Effector CD4-positive, alpha-beta T cell (primary cell): ENCODE measurements around the gene RAPGEF2.
"Not testable (repeated sequence)": the region's sequence is repeated elsewhere in the genome, so short reads cannot be mapped to it uniquely, and the experiment has no call there.

Source experiments
- DNase-seq: peaks from one replicate; pipeline ENCODE4 v3.0.0-alpha.2; 2020

The RAPGEF2 gene

GRCh38 chr4:159284113-159284512 is 181.2 kb downstream of the RAPGEF2 start:
- no peak for DNase-seq

- DNase-seq: no peak
These were observed 181.9 kb downstream of the RAPGEF2 start for GRCh38 chr4:159284733-159285132.

DNA sequence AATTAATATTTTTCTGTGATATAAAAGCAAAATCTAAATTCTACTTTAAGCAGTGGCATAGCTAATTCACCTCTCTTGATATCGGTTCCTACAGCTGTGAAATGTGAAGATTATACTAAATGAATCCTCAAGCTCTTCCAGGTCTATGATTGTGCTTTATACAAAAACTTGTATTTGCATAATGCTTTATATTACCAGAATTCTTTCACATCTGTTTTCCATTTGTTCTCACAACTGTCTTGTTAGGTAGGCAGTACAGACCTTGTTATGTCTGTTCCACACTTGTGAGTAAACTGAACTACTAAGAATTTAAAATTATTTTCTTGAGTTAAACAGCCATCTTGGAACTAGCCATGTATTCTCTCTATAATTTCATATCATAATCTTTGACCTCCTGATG is 184.9 kb downstream of the RAPGEF2 start:
- no peak for DNase-seq

- no peak for DNase-seq
These were observed 186.8 kb downstream of the RAPGEF2 start for GRCh38 chr4:159289682-159290081.

- no peak for DNase-seq
These were observed 187.6 kb downstream of the RAPGEF2 start for GRCh38 chr4:159290321-159291030.

DNA sequence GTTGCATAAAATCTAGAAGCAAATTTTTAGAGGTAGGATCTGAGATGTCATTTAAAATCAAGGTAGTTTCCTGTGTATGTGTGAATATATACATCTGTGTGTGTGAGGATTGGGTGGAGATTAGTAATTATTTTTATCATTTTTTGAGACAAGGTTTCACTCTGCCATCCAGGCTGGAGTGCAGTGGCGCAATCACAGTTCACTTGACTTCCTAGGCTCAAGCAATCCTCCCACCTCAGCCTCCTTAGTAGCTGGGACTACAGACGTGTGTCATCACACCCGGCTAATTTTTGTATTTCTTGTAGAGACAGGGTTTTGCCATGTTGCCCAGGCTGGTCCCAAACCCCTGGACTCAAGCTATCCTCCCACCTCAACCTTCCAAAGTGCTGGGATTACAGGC is 188.3 kb downstream of the RAPGEF2 start:
- DNase-seq: no peak

GRCh38 chr4:159292137-159292896 is 189.4 kb downstream of the RAPGEF2 start:
- DNase-seq: no peak

DNA sequence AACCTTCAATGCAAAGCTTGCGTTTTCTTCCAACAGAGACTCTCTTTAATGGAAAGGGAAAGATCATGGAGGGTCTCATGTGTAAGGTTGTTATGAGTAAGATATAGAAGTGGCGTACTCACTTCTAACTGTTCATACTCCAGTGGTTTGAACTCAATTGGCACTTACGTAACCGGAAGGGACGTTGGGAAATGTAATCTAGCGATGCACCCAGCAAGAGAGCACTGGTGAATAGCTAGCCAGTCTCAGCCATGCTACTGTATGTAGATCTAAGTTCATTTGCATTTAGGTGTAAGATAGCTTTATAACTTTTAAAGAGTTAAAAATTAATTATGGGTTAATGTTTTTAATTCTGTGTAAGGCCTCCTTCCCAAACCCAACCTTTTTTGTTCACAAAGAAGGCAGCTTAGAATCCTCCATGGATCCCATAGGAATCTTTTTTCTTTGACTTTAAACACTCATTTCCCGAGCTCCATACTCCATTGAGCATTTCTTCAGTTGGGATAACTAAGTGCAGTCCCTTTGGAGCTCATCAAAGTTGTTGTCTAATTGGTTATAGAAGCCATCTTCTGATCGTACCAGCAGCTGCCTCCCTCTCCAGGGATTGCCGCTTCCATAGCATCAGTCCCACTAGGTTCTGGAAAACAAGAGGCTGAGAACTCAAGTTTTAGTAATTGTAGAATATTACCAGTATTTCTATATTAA is 191.1 kb downstream of the RAPGEF2 start:
- no peak for DNase-seq

DNA sequence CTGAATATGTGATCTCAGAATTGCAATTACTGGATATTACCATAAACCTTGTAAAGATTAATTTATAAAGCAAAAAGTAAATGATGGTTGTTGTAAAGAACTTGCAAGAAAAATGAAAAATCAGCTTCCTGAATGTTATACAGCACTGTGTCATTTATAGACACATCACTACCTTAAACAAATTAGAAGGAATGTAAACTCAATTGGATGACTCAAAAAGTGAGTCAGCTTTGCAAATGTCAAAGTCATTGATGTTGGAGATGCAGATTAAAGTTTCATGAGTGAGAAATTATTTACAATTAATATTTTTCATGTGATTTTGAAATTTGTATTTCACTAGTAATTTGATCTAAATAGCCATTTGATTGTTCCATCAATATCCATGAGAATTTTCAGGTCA is 193.2 kb downstream of the RAPGEF2 start:
- DNase-seq: no peak

DNA sequence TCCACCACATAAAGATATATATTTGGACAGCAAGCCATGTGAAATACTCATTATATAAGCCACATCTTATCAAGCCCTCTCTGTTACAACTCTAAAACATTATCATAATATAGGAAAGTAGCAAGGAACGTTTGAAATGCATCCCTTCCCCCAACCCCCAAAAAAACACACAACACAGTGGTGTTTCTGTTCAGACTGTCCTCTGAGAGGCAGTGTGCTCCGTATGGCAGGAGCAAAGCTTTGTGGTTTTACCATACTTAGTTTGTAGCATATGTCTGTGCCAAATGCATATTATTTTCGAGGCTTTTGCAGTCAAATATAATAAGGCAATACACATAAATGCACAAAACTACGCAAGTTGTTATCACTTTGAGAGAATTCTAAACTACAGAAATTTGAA is 194.2 kb downstream of the RAPGEF2 start:
- no peak for DNase-seq

GRCh38 chr4:159298502-159298901 is 195.6 kb downstream of the RAPGEF2 start:
- no peak for DNase-seq

- no peak for DNase-seq
These were observed 200.6 kb downstream of the RAPGEF2 start for GRCh38 chr4:159303435-159303834.

GRCh38 chr4:159305129-159305528 is 202.2 kb downstream of the RAPGEF2 start:
- DNase-seq: no peak

DNA sequence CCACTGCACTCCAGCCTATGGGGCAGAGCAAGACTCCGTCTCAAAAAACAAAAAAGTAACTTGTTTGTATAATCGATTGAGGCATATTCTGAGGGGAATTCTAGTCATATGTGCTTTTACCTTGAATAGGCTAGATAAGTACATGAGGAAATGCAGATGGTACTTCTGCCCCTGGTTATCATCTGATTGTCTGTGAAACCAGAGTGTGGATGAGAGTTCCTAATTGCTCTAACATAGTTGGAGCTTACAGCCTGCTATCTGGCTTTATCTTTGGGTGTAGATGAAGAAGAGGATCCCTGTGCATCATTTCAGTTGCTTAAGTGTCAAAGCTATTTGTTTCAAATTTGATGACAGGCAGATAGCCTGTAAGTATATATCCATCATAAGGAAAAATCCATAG is 205.1 kb downstream of the RAPGEF2 start:
- DNase-seq: no peak

- no peak for DNase-seq
These were observed 205.9 kb downstream of the RAPGEF2 start for GRCh38 chr4:159308566-159309340.

DNA sequence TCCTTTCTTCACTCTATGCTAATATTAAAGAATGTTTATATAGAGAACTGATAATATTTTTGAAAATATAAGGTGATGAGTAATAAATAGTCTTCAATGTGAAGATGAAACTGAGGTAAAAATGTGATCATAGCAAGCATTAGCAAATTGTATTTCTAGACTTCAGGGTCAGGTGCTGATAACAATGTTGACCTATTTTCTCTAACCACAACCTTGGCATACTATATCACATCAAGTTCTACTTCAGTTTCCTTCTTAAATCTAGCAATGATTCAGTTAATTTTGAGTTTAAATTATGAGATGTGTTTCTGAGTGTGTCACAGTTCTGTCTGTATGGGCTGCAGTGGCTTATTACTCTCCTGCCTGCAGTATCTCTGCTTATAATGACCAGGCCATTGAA is 209.4 kb downstream of the RAPGEF2 start:
- DNase-seq: no peak

DNA sequence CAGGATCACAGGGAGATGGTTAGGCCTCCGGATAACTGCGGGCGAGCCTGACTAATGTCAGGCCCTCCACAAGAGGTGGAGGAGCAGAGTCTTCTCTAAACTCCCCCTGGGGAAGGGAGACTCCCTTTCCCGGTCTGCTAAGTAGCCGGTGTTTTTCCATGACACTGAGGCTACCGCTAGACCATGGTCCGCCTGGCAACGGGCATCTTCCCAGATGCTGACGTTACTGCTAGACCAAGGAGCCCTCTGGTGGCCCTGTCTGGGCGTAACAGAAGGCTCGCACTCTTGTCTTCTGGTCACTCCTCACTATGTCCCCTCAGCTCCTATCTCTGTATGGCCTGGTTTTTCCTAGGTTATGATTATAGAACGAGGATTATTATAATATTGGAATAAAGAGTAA is 213.0 kb downstream of the RAPGEF2 start:
- not testable (repeated sequence) for DNase-seq

DNA sequence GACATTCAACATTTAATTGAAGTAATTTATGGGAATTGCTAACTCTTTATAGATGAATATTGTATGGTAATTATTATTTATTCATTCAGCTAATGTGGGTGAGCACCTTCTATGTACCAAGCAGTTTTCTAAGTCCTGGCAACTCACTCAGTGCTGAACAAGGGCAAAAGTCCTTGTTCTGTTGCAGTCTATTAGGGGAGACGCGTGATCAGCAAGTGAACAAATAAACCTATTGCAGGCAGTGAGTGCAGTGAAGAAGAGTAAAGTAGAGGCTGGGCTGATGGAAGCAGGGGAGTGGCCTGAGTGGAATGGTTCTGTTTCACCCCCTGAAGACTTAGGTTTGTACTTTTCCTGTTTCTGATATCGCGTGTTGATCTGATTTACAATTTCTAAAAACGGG is 214.3 kb downstream of the RAPGEF2 start:
- no peak for DNase-seq

DNA sequence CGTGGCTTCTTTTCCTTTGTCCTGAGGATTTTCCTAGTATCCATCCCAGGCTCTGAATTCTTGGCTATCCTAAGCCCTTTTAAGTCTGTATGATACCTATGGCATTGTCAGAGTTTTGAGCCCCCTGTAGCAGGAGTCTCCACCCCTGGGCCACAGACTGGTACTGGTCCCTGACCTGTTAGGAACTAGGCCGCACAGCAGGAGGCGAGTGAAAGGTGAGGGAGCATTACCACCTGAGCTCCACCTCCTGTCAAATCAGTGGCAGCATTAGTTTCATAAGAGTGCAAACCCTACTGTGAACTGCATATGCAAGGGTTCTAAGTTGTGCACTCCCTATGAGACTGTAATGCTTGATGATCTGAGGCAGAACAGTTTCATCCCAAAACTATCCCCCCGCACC is 216.1 kb downstream of the RAPGEF2 start:
- no peak for DNase-seq

DNA sequence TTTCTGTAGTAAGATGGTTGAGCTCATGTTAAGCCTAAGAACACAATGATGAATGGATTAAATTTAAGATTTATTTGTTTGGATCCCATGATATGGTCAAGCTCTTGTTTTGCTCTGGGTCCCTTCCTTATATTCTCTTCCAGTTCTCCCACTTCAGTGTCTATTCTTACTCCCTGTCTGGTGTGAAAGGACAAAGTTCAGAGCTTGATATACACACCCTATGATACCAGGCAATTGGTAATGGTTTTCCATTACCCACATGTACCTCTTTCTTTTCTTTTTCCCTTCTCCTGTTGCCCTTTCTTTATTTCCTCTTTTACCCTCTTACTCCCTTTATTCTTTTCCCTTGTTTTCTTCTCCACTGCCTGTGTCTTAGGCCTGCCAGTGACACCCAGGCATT is 223.6 kb downstream of the RAPGEF2 start:
- DNase-seq: no peak

GRCh38 chr4:159328766-159329165 is 225.9 kb downstream of the RAPGEF2 start:
- no peak for DNase-seq

- no peak for DNase-seq
These were observed 231.6 kb downstream of the RAPGEF2 start for GRCh38 chr4:159334461-159334860.

DNA sequence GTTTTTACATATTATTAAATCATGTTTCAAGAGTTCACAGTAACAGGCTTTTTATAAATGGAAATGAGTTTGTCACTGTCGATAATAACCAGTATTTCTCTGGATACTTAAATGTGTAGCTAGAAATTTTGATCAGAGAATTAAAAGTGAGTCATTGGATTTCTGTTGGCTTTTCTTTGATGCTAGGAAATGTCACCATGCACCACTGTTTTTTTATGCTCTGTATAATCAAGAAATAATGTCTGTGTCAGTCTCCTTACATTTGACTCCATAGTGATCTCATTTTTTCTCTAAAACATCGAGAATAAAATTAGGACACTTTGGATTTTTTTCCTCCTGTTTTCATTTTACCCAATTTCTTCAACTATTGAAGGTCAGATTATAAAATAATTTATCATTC is 234.2 kb downstream of the RAPGEF2 start:
- DNase-seq: no peak
